HTERT RPE-1 (cell line): Measurements from ENCODE around the gene FADS2.
"Not testable (repeated sequence)": the region's sequence is repeated elsewhere in the genome, so short reads cannot be mapped to it uniquely, and the experiment has no call there.

Source experiments
- in situ Hi-C: fragments of 300-500 bp; cut with MboI; formaldehyde crosslinking; loops from 4 replicates; pipeline ENCODE4 v1.14.3; 2020; ENCODE audit warnings: low sequenced_read_pairs

FADS2 gene

GRCh38 chr11:61866231-61866957, 38.3 kb downstream of the FADS2 start:
- in situ Hi-C loops = no loop called here

GRCh38 chr11:61866958-61867343, 38.9 kb downstream of the FADS2 start:
- in situ Hi-C loops = no loop called here

GRCh38 chr11:61868571-61869428, 40.7 kb downstream of the FADS2 start:
- in situ Hi-C loops = no loop called here

- in situ Hi-C loops = no loop called here
Measured at GRCh38 chr11:61869429-61869707, 41.3 kb downstream of the FADS2 start.

- in situ Hi-C loops = no loop called here
Measured at GRCh38 chr11:61869708-61870451, 41.8 kb downstream of the FADS2 start.

- in situ Hi-C loops = no loop called here
Measured at GRCh38 chr11:61870541-61871031, 42.5 kb downstream of the FADS2 start.

GRCh38 chr11:61871158-61871597, 43.1 kb downstream of the FADS2 start:
- in situ Hi-C loops = no loop called here

- in situ Hi-C loops = no loop called here
Measured at GRCh38 chr11:61872935-61873565, 45.0 kb downstream of the FADS2 start.

GRCh38 chr11:61873588-61874376, 45.7 kb downstream of the FADS2 start:
- in situ Hi-C loops = no loop called here

- in situ Hi-C loops = no loop called here
Measured at GRCh38 chr11:61874377-61874809, 46.3 kb downstream of the FADS2 start.

GRCh38 chr11:61874853-61875252, 46.8 kb downstream of the FADS2 start:
- in situ Hi-C loops = no loop called here

GRCh38 chr11:61875698-61876097, 47.6 kb downstream of the FADS2 start:
- in situ Hi-C loops = no loop called here

- in situ Hi-C loops = no loop called here
Measured at GRCh38 chr11:61879152-61879551, 51.1 kb downstream of the FADS2 start.

- in situ Hi-C loops = no loop called here
Measured at GRCh38 chr11:61880031-61880430, 51.9 kb downstream of the FADS2 start.

GRCh38 chr11:61880454-61880853, 52.4 kb downstream of the FADS2 start:
- in situ Hi-C loops = no loop called here

GRCh38 chr11:61881397-61881796, 53.3 kb downstream of the FADS2 start:
- in situ Hi-C loops = no loop called here

GRCh38 chr11:61882267-61882666, 54.2 kb downstream of the FADS2 start:
- in situ Hi-C loops = not testable (repeated sequence)

- in situ Hi-C loops = no loop called here
Measured at GRCh38 chr11:61882879-61883278, 54.8 kb downstream of the FADS2 start.

GRCh38 chr11:61883327-61883726, 55.2 kb downstream of the FADS2 start:
- in situ Hi-C loops = no loop called here

- in situ Hi-C loops = no loop called here
Measured at GRCh38 chr11:61883947-61884346, 55.8 kb downstream of the FADS2 start.
